ENCODE measurements around the gene DOHH. TPM values are rescaled to one million over a fixed set of nuclear protein-coding genes. Genes with fewer than 3 reads are reported as not detected.
"Not testable (repeated sequence)": the region's sequence is repeated elsewhere in the genome, so short reads cannot be mapped to it uniquely, and the experiment has no call there.

The DOHH gene
- total RNA-seq, 2 donors from 2014 or later = 4.1 to 5.2 TPM

DNA sequence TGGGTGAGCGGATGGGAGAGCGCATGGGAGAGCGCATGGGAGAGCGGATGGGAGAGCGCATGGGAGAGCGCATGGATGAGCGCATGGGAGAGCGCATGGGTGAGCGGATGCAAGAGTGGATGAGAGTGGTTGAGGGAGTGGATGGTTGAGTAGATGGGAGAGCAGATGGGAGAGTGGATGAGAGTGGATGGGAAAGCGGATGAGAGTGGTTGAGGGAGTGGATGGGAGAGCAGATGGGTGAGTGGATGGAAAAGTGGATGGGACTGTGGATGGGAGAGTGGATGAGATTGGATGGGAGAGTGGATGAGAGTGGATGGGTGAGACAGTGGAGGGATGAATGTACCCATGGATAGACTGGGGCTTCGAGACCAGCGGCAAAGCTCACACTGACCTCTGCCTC lies 29.9 kb upstream of the DOHH start:
- Mint-ChIP-seq H3K4me1 (peaks cover 4% of the 10 kb centered on the region), H3K27me3 (no peaks in the 10 kb centered on the region), H3K36me3 (ENCODE audit: low read depth) (no peaks in the 10 kb centered on the region), H3K4me3 (no peak overlapping the region), H3K27ac (no peak overlapping the region)
- DNase-seq (no peak), ATAC-seq (no peak)
- no peaks in the 10 kb centered on the region for H3K9me3 ChIP-seq (ENCODE audit: control insufficient read depth, low read length, poor library complexity, severe bottlenecking)

DNA sequence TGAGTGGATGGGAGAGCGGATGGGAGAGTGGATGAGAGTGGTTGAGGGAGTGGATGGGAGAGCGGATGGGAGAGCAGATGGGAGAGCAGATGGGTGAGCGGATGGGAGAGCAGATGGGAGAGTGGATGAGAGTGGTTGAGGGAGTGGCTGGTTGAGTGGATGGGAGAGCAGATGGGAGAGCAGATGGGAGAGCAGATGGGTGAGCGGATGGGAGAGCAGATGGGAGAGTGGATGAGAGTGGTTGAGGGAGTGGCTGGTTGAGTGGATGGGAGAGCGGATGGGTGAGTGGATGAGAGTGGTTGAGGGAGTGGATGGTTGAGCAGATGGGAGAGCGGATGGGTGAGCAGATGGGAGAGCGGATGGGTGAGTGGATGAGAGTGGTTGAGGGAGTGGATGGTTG lies 28.8 kb upstream of the DOHH start:
- H3K27me3 Mint-ChIP-seq; ATAC-seq; H3K4me1 Mint-ChIP-seq; H3K9me3 ChIP-seq (ENCODE audit: control insufficient read depth, low read length, poor library complexity, severe bottlenecking); H3K27ac Mint-ChIP-seq; H3K4me3 Mint-ChIP-seq; H3K36me3 Mint-ChIP-seq (ENCODE audit: low read depth); DNase-seq: not testable (repeated sequence)

DNA sequence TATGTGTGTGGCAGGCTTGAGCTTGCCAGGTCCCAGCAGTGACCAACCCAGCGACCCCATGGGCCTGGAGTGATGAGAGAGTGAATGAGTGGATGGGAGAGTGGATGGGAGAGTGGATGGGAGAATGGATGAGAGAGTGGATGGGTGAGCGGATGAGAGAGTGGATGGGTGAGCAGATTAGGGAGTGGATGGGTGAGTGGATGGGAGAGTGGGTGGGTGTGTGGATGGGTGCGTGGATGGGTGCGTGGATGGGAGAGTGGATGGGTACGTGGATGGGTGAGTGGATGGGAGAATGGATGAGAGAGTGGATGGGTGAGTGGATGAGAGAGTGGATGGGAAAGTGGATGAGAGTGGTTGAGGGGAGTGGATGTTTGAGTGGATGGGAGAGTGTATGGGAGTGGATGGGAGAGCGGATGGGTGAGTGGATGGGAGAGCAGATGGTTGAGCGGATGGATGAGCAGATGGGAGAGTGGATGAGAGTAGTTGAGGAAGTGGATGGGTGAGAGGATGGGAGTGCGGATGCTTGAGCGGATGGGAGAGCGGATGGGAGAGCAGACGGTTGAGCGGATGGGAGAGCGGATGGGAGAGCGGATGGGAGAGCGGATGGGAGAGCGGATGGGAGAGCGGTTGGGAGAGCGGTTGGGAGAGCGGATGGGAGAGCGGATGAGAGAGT lies 28.2 kb upstream of the DOHH start:
- ATAC-seq (no peak), DNase-seq (no peak)
- H3K27me3 Mint-ChIP-seq = no peaks in the 10 kb centered on the region
- no peak overlapping the region for H3K27ac Mint-ChIP-seq
- peaks cover 4% of the 10 kb centered on the region for H3K4me1 Mint-ChIP-seq
- no peaks in the 10 kb centered on the region for H3K9me3 ChIP-seq (ENCODE audit: control insufficient read depth, low read length, poor library complexity, severe bottlenecking)
- H3K36me3 Mint-ChIP-seq (ENCODE audit: low read depth) = peaks cover 4% of the 10 kb centered on the region
- no peak overlapping the region for H3K4me3 Mint-ChIP-seq

DNA sequence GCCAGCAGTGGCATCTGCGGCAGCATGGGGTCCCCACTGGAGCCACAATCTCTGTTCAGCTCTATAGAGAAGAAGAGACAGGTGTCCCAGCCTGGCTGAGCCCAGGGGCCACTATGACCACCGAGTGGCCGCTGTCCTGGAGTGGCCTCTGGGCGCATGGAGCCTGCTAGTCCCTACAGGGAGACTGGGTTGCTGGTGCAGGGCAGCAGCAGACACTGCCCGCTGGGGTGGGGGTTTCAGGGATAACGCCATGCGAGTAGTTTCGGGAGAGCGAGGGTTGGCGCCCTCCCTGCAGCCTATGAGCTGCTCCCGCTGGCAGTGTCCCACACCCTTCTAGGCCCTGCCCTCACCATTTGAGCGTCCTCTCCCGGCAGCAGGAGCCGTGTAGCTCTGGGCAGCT lies 27.6 kb upstream of the DOHH start:
- ATAC-seq (no peak), DNase-seq (no peak)
- peaks cover 4% of the 10 kb centered on the region for H3K4me1 Mint-ChIP-seq
- H3K27ac Mint-ChIP-seq = no peak overlapping the region
- no peaks in the 10 kb centered on the region for H3K27me3 Mint-ChIP-seq
- peaks cover 4% of the 10 kb centered on the region for H3K36me3 Mint-ChIP-seq (ENCODE audit: low read depth)
- no peaks in the 10 kb centered on the region for H3K9me3 ChIP-seq (ENCODE audit: control insufficient read depth, low read length, poor library complexity, severe bottlenecking)
- no peak overlapping the region for H3K4me3 Mint-ChIP-seq

DNA sequence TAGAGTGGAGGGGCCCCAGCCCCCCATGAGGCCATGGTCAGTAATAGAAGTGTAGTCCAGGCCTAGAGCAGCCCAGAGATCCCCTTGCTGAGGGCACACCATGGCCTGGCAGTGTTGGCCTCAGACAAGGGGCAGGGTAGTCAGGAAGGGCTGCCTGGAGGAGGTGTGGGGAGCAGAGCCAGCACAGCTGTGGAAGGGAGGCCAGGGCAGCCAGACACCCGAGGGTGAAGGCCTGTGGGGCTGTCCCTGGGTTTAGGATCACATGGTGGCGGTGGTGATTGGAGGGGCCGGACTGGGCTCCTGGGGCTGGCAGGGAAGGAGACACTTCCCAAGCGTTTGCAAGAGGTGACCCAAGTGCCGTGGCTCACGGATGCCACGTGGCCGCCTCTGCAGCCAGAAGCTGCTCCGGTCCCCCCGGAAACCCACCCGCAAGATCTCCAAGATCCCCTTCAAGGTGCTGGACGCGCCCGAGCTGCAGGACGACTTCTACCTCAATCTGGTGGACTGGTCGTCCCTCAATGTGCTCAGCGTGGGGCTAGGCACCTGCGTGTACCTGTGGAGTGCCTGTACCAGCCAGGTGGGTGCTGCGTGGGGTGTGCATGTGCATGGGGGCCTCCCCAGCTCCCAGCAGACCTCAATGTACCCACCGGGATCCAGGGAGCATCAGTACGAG lies 26.9 kb upstream of the DOHH start:
- peaks cover 4% of the 10 kb centered on the region for H3K4me1 Mint-ChIP-seq
- no peaks in the 10 kb centered on the region for H3K27me3 Mint-ChIP-seq
- DNase-seq (peak in 1 of 3 donors; percentile 9), ATAC-seq (no peak)
- H3K9me3 ChIP-seq (ENCODE audit: control insufficient read depth, low read length, poor library complexity, severe bottlenecking) = no peaks in the 10 kb centered on the region
- peaks cover 4% of the 10 kb centered on the region for H3K36me3 Mint-ChIP-seq (ENCODE audit: low read depth)
- H3K4me3 Mint-ChIP-seq = no peak overlapping the region
- H3K27ac Mint-ChIP-seq = no peak overlapping the region

DNA sequence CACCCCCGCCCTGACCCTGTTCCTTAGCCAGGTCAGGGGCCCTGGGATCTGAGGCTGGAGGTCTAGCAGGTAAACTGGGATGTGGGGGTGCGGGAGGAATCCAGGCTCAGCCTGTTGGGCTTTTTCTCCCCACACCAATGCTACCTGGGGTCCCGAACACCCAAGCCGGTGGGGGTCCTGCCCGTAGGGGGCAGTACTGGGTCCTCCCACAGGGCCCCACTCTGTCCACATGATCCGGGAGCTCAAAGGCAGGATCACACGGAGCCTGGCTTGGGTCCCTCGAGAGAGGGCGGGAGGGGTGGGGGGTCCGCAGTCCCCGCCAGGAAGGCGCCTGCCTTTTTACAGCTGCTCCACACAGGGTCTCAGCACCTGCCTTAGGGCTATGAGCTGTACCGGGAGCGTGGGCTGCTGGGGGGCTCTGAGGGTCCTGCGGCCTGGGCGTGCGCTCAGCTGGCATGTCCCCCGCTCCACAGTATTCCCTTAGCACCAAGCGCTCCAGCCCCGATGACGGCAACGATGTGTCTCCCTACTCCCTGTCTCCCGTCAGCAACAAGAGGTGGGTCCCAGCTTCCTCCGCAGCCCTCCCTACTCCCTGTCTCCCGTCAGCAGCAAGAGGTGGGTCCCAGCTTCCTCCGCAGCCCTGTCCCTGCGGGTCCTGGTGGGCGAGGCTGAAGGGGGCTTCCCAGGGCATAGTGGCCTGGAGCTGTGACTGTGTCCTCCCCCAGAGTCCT lies 26.2 kb upstream of the DOHH start:
- Mint-ChIP-seq H3K27ac (no peak overlapping the region), H3K36me3 (ENCODE audit: low read depth) (peaks cover 4% of the 10 kb centered on the region), H3K4me3 (no peak overlapping the region), H3K4me1 (peaks cover 4% of the 10 kb centered on the region), H3K27me3 (no peaks in the 10 kb centered on the region)
- no peaks in the 10 kb centered on the region for H3K9me3 ChIP-seq (ENCODE audit: control insufficient read depth, low read length, poor library complexity, severe bottlenecking)
- peak in 1 of 3 donors; percentile 8 for DNase-seq
- no peak for ATAC-seq

DNA sequence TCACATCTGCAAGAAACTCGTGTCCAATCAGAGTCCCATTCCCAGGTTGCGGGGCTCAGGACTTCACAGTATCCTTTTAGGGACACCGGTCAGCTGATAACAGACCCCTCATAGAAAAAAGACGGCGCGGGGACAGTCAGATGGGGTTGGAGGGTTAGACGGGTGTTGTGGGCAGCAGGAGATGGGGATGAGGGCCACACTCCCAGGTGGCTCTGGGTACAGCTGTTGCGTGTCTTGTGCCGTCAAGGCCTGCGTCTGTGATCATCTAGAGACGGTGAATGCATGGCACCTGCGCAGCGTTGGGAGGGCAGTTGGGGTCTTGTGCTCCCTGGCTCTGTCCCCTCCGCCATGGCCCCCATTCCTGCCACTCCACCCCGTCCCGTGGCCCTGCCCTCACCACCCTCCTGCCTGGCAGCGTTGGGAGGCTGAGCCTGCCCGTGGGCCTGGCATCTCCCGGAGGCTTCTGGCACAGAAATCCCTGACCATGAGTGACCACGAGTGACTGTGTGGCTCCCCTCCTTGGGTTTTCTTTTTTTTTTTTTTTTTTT lies 24.5 kb upstream of the DOHH start:
- DNase-seq (no peak), ATAC-seq (no peak)
- H3K27me3 Mint-ChIP-seq = no peaks in the 10 kb centered on the region
- no peaks in the 10 kb centered on the region for H3K9me3 ChIP-seq (ENCODE audit: control insufficient read depth, low read length, poor library complexity, severe bottlenecking)
- H3K4me3 Mint-ChIP-seq = no peak overlapping the region
- peak overlapping the region; percentile 57 for H3K27ac Mint-ChIP-seq
- H3K36me3 Mint-ChIP-seq (ENCODE audit: low read depth) = peaks cover 6% of the 10 kb centered on the region
- peaks cover 8% of the 10 kb centered on the region for H3K4me1 Mint-ChIP-seq

DNA sequence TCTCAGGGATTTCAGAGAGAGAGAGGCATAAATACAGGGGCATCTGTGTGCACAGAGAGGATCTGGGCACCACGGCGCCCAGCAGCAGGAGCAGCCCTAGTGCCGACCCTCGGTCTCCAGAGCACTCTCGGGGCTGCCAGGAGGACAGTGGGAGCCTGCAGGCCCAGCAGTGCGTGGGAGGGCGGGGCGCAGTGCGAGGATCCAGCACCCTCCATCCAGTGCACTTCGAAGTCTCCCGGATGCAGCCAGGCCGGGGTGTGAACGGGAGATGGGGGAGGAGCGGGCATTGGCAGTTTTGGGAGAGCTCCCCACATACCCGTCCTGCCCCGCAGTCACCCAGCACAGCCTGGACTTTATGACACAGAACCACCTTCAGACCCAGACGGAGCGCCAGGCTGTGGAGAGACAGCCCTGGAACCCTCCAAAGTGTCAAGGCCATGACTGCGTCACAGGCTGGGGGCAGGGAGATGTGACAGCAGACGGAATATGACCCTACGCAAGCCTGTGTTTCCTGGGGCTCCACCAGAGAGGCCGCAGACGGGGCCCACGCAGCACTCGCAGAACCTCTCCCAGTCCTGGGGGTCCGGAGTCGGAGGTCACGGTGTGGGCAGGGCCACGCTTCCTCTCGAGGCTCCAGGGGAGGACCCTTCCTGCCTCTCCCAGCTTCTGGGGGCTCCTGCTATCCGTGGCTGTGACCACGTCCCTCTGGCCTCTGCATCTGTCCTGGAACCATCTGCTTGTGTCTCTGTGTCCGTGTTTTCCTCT lies 23.8 kb upstream of the DOHH start:
- Mint-ChIP-seq H3K36me3 (ENCODE audit: low read depth) (peaks cover 6% of the 10 kb centered on the region), H3K27ac (peak overlapping the region; percentile 57), H3K4me1 (peaks cover 8% of the 10 kb centered on the region), H3K4me3 (no peak overlapping the region), H3K27me3 (no peaks in the 10 kb centered on the region)
- H3K9me3 ChIP-seq (ENCODE audit: control insufficient read depth, low read length, poor library complexity, severe bottlenecking) = no peaks in the 10 kb centered on the region
- ATAC-seq (no peak), DNase-seq (peak in 1 of 3 donors; percentile 2)

DNA sequence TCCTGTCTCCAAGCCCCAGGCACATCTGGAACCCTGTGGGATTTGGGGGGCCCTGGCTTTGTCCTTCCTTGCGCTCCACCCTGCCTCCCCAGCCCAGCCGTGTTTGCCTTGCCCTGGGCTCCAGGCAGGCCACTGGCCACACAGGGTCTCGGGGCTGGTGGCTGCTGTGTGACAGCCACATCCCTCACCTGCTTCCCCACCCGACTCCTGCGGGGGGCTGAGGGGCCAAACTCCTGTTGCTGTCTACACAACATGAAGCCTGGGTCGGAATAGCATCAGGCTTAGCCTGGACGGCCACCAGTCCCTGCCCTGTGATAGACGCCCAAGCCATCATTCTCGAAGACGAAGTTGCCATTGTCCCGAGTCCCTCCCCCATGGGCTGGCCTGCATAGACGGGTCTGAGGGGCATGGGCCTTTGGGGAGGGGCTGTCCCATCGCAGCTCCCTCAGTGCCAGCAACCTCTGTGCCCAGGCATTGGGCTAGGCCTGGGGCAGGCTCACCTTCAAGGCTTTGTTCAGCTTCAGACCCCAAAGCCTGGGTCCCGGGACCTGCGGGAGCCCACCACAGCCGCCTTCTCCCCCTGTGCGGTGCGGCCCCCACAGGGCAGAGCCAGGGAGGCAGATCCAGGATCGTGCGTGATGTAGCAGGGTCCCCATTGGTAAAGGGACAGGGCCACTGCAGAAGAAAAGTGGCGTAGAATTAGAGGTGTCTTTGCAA lies 23.0 kb upstream of the DOHH start:
- Mint-ChIP-seq H3K4me3 (no peak overlapping the region), H3K4me1 (peaks cover 8% of the 10 kb centered on the region), H3K27ac (peak overlapping the region; percentile 57), H3K36me3 (ENCODE audit: low read depth) (peaks cover 6% of the 10 kb centered on the region), H3K27me3 (no peaks in the 10 kb centered on the region)
- H3K9me3 ChIP-seq (ENCODE audit: control insufficient read depth, low read length, poor library complexity, severe bottlenecking) = no peaks in the 10 kb centered on the region
- ATAC-seq (no peak), DNase-seq (no peak)

DNA sequence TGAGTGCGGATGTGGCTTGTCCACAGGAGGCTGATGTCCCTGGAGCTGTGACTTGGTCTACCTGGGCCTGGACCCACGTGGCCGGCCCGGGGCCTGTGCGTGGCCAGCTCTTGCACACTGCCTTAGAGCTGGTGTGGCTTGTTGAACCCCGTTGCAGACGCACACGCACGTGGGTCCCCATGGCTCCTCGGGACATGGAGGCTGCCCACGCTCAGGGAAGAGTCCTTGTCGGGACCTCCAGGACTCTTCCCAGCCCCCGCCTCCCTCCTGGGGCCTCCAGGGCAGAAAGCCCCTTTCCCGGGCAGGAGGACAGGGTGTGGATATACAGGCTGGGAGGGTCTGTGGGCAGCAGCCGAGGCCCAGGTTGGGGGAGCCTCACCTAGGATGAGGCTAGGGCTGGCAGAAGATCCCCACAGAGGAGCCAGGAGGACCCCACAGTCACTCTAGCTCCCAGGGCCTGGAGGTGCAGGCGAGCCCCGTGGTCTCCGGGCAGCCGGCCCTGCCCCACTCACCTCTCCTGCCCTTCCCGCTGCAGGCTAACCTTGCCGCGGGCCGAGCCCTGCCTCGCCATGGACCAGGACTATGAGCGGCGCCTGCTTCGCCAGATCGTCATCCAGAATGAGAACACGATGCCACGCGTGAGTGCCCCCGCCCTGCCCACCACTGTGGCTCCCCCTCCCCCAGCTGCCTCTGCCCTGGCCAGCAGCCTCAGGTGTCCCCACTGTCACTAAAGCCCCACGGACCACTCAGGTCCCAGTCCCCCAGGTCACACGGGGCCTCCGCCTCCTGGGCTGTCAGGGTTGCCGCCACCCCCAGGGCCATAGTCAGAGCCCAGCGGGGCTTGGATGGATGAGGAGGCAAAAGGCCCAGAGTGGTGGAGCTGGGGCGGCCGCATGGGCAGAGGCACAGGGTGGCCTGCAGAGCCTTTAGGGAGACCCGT lies 22.2 kb upstream of the DOHH start:
- no peaks in the 10 kb centered on the region for H3K27me3 Mint-ChIP-seq
- no peak overlapping the region for H3K4me3 Mint-ChIP-seq
- DNase-seq (no peak), ATAC-seq (no peak)
- no peak overlapping the region for H3K27ac Mint-ChIP-seq
- H3K9me3 ChIP-seq (ENCODE audit: control insufficient read depth, low read length, poor library complexity, severe bottlenecking) = no peaks in the 10 kb centered on the region
- H3K36me3 Mint-ChIP-seq (ENCODE audit: low read depth) = peaks cover 6% of the 10 kb centered on the region
- H3K4me1 Mint-ChIP-seq = peaks cover 8% of the 10 kb centered on the region

DNA sequence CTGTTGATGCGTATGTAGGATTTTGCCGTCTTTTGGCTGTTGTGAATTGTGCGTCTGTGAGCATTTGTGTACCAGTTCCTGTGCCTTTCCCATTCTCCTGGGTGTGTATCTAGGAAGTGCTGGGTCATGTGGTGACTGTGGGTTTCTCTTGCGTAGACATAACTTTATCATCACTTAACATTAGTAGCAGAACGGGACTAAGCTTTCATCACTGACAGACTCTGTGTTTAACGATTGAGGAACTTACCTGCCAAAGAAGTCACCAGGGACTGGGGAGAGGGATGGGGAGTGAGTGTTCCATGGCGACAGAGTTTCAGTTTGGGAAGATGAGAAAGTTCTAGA lies 20.6 kb upstream of the DOHH start:
- H3K4me3 Mint-ChIP-seq = no peak overlapping the region
- DNase-seq (no peak), ATAC-seq (no peak)
- H3K36me3 Mint-ChIP-seq (ENCODE audit: low read depth) = peaks cover 6% of the 10 kb centered on the region
- H3K27me3 Mint-ChIP-seq = no peaks in the 10 kb centered on the region
- peaks cover 18% of the 10 kb centered on the region for H3K4me1 Mint-ChIP-seq
- no peaks in the 10 kb centered on the region for H3K9me3 ChIP-seq (ENCODE audit: control insufficient read depth, low read length, poor library complexity, severe bottlenecking)
- H3K27ac Mint-ChIP-seq = peak overlapping the region; percentile 67
